NCI-H1694 treated with DMSO at 0.1 percent for 48 hours (cell line): ENCODE measurements around the gene MC2R.

Source experiments
- DNase-seq: peaks from one replicate; lab custom pipeline; 2025; lab: John Stamatoyannopoulos, UW

The MC2R gene

DNA sequence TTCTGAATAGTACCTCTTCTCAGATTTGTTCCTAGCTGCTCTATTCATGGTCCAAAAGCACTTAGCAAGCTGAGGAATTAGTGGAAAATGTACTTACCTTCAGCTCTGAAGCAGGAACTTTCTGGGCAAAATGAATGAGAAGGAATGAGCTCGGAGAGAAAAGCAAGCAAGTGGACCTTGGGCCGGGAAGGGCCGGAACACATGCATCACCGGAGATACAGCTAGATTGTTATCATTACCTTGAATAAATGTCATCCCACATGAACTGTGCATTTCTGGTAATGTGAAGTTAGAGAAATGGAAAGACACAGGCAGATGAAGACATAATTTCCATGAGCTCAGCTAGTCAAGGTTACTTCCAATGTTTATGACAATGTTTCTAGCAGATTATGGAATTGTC, at the start of gene MC2R:
TSS of gene MC2R (minus strand) at position 146 of the 400 bp plus-strand sequence. CDS start 30,018 bp downstream, outside the sequence.
- no peak for DNase-seq

DNA sequence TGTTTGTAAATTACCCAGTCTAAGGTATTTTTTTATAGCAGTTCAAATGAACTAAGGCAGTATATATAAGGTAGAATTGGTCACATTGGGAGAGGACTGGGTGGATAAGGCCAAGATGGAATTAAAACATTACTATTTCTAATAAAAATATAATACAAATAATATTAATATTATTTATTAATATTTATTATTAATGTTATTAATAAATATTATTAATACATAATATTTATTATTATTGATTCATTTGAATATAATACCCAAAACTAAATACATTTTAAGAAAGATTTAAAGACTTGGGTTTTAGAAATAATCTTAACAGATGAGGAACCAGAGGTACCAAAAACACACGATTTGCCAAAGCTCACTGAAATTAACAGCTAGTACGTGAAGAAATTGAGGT, 30.5 kb upstream of the MC2R start:
- DNase-seq, result no peak

DNA sequence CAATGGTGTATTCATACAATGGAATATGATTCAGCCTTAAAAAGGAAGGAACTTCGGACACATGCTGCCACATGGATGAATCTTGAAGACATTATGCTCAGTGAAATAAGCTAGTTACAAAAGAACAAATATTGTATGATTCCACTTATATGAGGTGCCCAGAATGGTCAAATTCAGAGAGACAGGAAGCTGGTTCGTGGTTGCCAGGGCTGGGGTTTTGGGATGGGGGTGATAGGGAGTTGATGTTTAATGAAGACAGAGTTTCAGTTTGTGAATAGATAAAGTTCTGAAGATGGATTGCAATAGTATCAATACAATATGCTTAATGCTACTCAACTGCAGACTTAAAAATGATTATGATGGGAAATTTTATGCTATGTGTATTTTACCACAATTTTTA, 28.0 kb upstream of the MC2R start:
- DNase-seq, result no peak

DNA sequence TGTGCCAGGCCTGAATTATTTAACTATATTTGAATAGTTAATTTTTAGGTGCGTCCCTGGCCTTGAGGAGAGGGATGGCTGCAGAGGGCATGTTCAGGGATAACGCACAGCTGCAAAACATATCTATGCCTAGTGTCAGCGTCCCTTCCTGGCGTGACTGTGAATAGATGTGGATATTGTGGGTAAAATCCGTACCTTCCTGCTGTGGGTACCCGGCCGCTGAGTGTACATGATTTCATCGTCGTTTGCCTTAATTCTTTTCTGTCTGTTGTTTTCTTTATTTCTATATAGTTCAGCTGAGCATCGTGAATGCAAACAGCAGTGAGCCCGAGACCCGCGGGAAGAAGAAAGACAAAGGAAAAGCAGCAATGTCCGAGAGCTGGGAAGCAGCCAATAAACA, 25.0 kb upstream of the MC2R start:
- DNase-seq, result no peak

DNA sequence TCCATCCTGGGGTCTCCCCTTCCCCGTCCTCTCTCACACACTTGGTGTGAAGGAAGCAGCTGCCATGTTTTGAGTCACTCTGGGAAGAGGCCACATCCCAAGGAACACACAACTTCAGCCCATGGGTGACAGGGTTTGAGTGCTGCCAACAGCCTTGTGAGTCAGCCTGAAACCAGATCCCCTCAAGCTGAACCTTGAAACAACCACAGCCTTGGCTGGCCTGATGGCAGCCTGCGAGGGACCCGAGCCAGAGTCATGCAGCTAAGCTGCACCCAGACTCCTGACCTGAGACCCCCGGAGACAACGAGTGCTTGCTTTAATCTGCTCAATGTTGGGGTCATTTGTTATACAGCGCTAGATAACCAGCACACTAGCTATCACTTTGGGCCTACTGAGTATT, 19.3 kb upstream of the MC2R start:
- no peak for DNase-seq

DNA sequence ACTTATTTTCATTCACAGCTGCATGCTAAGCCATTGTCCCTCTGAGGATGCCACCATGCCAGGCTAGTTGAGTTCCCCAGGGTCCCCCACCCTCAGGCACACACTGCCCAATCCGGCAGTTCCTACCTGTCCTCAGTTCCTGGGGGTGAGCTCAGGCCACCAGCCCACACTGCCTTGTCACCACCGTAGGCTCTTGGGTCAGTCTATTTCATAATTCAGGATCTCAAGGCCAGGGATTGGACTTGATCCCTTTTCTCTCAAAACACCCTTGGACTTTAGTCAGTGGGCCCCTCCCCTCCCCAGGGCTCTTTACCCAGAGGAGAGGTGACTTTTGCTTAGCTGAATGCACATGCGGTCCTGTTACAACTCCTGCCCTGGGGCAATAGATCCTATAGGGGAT, 18.7 kb upstream of the MC2R start:
- DNase-seq, result no peak

DNA sequence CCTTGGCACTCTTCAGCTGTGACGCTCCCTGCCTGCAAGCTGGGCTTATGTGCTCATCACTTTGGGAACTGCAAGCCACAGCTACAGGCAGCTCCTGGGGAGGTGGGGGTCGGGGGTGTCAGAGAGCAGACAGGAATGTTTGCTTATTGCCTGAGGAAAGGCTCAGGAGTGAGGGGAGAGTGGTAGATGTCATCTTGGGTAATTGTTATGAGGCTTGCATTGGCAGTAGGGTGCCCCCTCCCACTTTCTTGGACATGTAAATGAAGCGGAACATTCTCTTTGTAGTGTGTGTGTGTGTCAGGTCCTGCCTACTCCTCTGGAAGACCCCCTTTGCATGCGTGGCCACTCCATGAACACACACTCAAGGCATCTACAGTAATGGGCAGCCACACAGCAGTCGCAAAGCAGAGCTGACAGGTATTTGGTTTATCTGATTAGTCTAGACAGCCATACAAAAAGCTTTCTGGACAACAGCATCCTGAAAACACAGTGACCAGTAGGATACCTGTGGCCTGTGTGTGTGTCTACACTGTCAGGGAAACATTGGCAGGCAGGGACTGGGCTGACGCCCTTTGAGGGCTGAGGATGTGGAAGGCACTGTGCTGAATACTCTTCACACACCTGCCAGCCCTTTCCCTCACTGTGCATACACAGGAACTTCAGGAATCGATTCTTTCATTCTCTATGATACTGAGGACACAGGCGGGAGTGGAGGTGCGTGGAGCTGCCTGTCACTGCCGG, 17.1 kb upstream of the MC2R start:
- DNase-seq, result no peak

DNA sequence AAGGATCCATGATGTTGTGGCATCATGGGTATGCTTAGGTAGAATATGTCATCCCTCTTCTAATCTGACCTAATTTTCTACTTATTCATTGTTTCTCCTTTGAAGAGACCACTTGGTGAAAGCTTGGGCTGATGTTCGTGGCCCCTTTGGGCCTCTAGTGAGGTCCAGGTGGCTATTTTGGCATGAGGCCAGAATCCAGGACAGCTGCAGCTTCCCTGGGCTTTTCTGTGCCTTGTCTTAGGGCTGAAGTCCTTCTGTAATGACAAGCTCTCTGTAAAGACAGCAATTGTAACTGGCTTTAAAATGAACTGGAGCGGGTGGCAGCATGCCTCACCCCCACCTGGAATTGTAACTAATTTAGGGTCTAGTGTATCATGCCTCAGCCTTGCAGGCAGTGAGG, 15.6 kb upstream of the MC2R start:
- DNase-seq, result no peak

DNA sequence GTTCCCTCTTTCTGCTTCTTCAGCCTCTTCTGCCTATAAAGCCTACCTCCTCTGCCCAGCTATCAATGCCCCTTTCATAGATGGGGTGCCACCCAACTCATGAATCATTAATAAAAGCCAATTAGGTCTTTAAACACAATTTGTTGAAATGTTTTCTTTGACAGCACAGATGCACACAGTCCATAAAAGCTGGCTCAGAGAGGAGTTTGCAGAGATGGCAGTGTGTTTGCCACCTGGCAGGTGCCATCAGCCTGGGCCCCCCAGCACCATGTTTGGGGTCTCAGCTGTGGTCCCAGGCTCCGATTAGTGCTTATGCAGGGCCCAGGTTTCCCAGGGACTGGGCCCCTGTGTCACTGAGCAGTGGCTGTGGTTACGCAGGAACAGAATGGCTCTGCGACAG, 7.9 kb upstream of the MC2R start:
- no peak for DNase-seq

DNA sequence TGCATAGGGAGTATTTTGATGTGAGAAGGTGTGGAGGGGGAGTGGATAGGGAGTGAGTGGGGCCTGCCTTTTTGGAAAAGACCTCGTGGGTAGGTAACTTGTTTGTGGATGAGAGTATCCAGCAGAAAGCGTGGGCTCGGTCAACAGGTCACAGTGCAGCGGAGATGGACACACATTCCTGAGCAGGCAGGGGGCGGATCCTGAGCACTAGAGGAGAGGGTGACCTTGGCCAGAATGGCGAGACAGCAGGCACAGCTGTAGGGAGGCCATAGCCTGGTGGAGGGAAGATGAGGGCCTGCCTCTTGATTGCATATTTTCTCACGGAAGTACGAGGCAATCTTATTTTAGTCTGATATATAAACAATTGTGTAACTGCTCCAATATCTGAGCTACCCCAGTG, 3.6 kb upstream of the MC2R start:
- DNase-seq, result no peak

DNA sequence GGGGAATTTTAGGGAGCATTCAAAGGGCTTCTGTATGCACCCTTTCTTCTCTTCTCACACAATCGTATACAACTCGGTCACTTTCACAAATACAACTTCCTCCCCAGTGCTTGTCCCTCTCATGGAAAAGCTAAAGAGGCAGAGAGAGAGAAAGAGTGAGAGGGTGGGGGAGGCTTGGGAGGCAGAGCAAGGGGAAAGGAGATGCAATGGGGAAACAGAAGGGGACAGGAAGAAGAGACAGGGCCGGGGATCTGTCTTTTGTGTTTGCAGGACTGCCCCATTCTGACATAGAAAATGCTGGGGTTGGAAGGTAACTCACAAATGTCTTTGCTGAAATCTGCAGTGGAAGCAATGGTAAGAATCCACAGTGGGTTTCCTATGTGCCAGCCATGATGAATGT, 2.1 kb upstream of the MC2R start:
- DNase-seq, result no peak

DNA sequence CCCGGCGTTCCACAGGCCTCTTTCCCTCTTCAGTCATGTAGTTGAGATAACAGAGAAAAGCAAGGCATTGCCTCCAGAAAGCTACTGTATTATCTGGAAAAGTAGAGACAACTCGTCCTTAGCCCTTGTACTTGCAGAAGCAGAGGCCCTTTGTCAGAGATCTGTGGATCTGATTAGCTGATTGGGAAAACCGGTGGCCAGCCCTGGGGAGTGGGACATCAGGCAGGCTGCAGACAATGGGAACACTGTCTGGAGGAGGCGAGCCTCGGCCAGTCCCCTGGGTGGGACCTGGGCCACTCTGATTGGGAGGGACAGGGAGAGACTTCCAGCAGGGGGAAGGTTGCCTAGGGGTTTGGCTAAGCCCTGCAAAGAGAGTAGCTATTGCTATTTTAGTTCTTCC, 1.2 kb upstream of the MC2R start:
- DNase-seq, result no peak

DNA sequence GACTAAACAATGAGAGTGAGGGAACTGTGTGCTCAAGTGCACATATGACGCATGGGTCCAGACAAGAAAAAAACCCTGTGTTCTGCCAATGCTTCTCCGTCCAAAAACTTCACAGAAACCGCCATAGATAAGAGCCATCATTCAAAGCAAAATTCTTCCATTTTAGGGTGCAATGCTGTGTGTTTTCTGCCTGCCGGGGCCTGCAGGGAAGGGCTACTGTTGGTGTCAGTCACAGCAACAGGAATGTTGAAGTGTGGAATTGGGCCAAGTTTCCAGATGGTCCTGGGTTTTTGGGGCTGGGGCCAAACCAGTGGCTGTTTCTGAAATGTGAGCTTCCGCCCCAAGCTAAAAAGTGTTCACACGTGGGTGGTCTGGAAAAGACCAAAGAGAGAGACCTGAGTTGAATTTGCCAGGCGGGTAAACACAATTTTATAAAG, 677 bp upstream of the MC2R start:
- peak; percentile 51 for DNase-seq

DNA sequence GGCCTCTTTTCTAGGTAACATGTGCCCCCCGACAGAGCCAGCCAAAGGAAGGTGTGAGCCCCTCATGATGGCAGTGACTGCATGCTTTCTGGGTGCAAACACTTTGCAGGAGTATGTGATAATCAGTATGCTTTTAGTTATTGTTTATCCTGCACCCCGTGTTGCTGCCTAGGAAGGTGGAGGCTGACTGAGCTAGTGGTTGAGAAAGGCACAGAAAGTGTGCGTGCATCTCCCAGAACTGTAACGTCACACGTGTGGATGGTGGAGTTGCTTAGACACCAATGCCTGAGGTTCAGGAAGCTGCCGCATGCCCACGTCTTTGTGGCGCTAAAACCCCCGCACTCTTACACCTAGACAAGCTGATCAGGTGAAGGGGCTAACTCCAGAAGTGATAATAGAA, 580 bp downstream of the MC2R start:
- no peak for DNase-seq

DNA sequence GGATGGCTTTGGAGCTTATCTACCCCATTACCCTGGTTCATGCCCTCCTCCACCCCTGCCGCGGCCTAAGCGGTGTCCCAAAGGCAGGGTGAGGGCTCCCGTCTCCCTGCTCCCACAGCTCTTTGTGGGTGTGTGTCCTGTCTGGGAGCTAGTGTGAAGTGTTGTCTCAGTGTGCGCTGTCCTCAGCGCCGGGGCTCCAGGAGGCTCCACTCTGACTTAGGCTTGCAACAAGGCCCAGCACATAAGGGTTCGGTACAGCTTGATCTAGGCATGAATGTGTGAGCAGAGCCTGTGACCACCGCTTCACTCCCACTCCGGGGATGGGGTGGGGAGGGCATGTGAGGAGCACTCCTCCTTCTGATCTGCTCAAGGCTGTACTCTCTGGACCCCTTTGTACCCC, 1.2 kb downstream of the MC2R start:
- no peak for DNase-seq

DNA sequence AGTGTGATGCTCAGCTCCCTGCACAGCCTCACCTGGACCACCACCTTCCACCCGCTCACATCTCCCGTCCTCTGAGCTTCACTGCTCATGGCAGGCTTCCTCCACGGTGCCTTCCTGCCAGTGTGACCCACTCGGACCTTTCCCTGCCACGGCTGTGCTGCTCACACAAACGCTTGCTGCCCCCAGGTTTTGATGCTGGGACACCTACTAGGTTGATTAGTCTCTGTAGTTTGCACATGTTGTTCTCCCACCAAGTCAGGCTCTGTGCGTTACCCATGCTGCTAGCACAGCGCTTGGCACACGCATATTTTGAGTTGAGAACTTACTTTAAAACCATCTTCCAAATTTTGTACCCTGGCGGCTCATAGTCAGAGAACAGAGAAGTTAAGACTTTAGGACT, 2.1 kb downstream of the MC2R start:
- DNase-seq, result no peak

DNA sequence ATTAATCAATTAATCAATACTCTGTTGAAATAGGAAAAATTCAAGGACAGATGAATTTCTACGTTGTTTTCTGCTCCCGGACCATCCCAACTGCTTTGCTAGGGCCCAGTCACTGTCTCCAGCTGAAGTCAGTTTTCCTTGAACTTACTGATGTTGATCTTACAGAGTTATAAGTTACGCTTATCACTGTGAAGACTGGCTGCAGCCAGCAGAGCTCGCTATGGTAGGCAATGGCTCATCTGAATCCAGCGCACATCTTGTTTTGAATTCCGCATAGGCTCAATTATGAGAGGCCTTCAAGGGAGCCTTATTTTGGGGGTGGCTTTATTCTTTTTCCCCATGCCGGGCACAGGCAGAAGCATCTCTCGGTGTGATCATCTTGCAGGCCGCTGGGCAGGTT, 2.7 kb downstream of the MC2R start:
- no peak for DNase-seq

DNA sequence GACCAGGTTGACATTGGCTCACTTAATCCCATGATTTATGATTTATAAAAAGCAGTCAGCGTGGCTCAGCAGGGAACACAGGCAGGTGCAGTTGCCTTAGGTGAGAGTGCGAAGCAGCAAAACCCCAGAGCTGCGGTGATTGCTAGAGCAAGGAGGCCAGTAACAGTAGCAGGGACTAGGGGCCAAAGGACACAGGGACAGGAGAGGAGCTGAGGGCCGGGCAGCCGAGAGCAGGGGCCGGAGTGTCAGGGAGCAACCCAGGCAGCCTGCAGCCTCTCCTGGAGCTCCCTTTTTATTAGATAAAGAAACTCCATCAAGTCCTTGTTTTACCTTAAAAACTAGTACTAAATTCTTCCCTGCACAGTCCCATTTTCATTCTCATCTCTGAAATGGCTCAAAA, 4.3 kb downstream of the MC2R start:
- DNase-seq, result no peak

DNA sequence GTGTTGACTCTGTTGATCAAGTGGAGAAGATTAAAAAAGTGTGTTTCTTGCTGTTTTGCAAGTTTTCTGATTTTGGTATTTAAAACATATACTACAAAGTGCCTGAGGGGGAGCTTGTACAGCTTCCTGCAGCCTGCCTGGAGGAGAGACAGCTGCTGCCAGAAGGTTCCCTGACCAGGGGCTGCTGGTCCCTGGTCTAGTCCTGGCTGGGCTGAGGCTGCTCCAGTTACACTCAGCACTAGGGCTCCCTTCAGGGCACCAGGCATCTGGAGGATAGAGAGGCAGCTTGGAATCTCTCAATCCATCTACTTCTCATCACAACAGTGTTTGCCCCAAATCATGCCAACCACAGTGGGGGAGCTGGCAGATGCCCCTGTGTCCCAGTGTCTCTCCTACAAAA, 4.8 kb downstream of the MC2R start:
- no peak for DNase-seq

DNA sequence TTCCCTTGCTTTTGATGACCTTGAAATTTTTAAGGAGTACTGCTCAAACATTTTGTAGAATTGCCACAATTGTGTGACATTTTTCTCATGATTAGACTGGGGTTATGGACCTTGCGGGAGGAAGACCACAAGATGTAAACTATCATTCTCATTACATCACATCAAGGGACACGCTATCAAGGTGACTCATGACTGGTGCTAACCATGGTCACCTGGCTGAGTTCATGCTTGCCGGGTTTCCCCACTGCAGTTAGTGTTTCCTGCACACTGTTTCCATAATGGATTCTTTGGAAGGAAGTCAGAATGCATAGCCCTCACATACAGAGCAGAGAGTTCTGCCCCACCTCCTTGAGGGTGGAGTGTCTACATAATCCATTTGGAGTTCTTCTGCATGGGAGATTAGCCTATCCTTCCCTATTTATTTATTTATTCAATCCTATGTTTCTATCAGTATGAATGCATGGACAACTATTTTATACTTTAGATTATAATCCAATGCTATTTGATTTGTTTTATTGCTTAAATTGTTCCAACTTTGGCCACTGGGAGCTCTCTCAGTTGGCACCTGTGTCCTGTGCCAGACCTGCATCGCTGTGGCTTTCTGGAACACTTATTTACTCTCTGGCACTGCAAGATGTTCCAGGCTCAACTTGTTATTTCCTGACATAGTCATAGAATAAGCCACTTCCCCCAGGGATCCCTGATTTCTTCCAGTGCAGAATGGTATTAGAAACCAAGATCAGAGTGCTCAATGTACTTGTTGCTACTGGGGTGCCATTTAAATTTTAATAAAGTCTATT, 6.0 kb downstream of the MC2R start:
- DNase-seq, result no peak

DNA sequence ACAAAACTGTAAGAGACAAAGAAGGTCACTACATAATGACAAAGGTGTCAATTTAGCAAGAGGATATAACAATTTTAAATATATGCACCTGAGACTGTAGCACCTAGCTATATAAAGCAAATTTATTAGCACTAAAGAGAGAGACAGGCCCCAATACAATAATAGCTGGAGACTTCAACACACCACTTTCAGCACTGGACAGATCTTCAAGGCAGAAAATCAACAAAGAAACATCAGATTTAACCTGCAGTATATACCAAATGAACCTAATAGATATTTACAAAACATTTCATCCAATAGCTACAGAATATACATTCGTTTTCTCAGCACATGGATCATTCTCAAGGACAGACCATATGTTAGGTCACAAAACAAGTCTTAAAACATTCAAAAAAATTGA, 14.7 kb downstream of the MC2R start:
- DNase-seq, result no peak

DNA sequence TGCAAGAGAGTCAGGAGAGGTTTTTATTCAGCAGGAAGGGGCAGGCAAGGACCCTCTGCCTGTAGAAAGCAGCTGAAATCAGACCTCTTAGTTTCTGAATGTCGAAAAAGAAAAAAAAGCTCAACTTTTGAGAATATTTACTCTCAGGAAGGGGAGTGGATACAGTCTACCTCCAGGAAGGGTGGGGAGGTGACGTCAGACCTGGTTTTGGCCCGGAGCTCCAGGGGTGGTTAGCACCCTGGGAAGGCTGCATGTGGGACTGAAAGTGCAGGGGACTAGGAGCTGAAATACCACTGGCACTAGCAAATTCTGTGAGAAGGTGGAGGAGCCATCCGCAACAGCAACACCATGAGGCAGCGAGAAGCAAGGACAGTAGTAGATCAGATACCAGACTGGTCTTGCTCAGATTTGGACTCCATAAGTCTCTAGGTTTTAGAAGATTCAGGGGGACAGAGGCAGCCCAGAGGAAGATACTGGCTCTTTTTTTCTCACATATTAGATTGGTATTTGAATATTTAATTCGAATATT, 19.8 kb downstream of the MC2R start:
- DNase-seq, result no peak

DNA sequence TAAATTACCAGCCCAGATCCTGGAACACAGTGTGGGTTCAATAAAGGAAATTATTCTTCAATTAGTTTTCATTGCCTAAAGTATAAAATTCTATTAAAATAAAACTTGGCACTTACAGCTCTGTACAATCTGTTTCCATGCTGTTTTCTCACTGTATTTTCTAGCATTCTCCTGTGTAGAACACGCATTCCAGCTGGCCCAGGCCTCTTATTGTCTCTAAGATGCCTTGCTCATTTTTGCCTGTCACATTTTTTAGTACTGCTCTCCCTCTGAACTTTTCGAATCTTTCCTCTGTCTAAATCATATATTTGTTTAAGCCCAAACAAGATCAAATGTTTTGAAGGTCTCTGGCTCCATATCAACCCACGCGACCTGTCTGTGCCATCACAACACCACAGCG, 20.8 kb downstream of the MC2R start:
- no peak for DNase-seq

DNA sequence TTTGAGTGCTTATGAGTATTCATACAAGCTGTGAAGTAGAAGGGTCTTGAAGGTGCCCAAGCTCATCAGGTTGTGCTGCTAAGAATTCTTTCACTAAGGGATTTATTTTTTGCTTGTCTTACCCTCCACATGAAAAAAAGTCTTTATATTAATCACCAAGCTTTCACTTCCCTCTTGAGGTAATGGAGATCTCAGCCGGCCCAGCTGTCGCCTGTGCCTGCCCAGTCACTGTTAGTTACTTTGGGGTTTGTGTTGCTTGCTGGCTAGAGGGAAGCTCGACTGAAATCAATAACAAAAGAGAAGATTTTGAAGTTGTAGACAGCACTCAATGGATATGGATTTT, 21.9 kb downstream of the MC2R start:
- no peak for DNase-seq
